Tibial artery (tissue), 4 donors: Measurements from ENCODE around the gene CYB561A3.

Source experiments
- DNase-seq, 2 donors: peaks; one replicate each; pipeline ENCODE4 v3.0.0-alpha.2; 2019
- H3K27ac ChIP-seq, 2 donors: fragments of 200-600 bp; sonication (generic) in 1 of 2; 1 replicate in 1 of 2; 2 replicates in 1 of 2; pipeline ENCODE4 v1.5.1; 2018 to 2019; ENCODE audit warnings: mild to moderate bottlenecking in 1 of 2
- H3K27me3 ChIP-seq, 2 donors: fragments of 200-600 bp; sonication (generic) in 1 of 2; one replicate each; pipeline versions ENCODE4 v1.5.1 to v1.6.0; 2016 to 2019
- H3K36me3 ChIP-seq, 3 donors: fragments of 200-600 bp; sonication (generic) in 2 of 3; one replicate each; pipeline ENCODE4 v1.5.1; 2016 to 2019; ENCODE audit warnings: mild to moderate bottlenecking in 2 of 3
- H3K4me1 ChIP-seq, 4 donors: fragments of 200-600 bp; sonication (generic) in 2 of 4; 1 replicate in 3 of 4; 2 replicates in 1 of 4; pipeline ENCODE4 v1.5.1; 2016 to 2019
- H3K4me3 ChIP-seq, 2 donors: fragments of 200-600 bp; sonication (generic) in 1 of 2; 1 replicate in 1 of 2; 2 replicates in 1 of 2; pipeline ENCODE4 v1.5.1; 2018 to 2019; ENCODE audit warnings: mild to moderate bottlenecking in 2 of 2
- H3K9me3 ChIP-seq, 3 donors: fragments of 200-600 bp; sonication (generic) in 1 of 3; one replicate each; pipeline ENCODE4 v1.5.1; 2016 to 2019
- CTCF ChIP-seq, 2 experiments: fragments of 200-600 bp in 1 of 2; fragments of 450-650 bp in 1 of 2; IDR thresholded peaks; one replicate each; pipeline ENCODE4 v1.5.1; 2017 to 2019; ENCODE audit warnings: antibody characterized with exemption in 2 of 2, mild to moderate bottlenecking in 1 of 2, moderate library complexity in 1 of 2
- intact Hi-C: fragments of 100-400 bp; cut with DNase I; formaldehyde crosslinking; loops from one replicate; pipeline ENCODE4 v1.15.0; 2023; ENCODE audit warnings: low total_unique reads

Gene CYB561A3

DNA sequence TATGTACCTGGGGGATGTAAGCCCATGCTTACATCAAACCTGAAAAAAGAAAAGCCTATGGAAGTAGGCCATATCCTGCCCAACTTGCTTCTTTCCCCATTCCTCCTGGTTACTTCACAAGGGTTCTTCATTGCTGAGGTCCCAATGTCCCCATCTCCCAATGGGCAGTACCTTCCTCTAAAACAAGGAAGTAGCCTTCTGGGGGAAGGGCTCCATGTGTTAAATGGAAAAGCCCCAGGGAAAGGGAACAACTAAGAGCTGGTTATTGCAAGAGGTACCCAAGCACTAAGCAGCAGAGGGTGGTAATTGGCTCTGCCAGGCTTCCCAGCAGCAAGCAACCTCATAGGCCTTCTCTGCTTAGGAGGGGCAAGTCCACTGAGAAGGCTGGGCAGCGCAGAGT lies 42.0 kb upstream of the CYB561A3 start:
- DNase-seq, result no peak
- Histone ChIP-seq H3K27me3 (no peaks in the 10 kb centered on the region), H3K36me3 (peaks cover 64 to 81% (median 65%) of the 10 kb centered on the region in 3 donors), H3K4me1 (no peaks in the 10 kb centered on the region), H3K27ac (no peak overlapping the region), H3K4me3 (no peak overlapping the region), H3K9me3 (no peaks in the 10 kb centered on the region)
- no peak for TF ChIP-seq CTCF (IDR thresholded peaks at IDR 0.05)
- intact Hi-C loops, result no loop called here

DNA sequence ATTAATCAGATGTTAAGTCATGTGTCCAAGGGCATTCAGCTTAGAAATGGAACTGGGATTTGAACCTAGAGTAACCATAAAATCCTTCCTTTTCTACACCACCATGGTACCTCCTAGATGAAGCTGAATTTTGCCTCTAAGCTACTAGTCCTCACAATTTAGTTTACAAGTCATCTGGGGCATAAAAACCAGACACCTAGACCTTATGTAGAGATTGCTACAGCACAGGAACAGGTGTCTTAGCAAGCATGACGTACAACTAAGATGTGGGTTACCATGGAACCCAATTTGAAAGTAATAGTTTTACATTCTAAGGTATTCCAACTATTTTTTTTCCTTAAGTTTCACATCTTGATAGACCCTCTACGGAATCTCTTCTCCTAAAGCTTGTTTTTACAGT lies 39.9 kb upstream of the CYB561A3 start:
- DNase-seq, result no peak
- peaks cover 57 to 79% (median 58%) of the 10 kb centered on the region in 3 donors for H3K36me3 ChIP-seq
- no peak for TF ChIP-seq CTCF (IDR thresholded peaks at IDR 0.05)

DNA sequence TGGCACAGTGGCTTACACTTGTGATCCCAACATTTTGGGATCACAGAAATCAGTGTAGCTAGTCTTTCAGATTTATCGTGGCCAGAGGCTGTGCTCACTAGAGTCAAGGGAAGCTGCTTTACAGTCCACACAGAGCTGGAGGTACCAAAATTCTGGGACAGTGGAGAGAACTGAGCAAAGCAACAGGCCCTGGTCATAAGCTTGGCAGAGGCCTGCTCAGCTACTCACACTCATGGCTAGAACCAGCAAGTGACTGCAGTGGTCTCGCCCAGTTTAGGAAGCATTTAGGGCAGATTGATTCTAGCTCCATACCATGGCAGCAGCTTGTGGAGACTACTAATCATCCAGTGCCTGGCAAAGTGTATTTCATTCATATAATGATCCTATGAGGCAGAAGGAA lies 39.5 kb upstream of the CYB561A3 start:
- no peak for DNase-seq
- peaks cover 54 to 79% (median 57%) of the 10 kb centered on the region in 3 donors for H3K36me3 ChIP-seq
- intact Hi-C loops, result no loop called here
- no peak for TF ChIP-seq CTCF (IDR thresholded peaks at IDR 0.05)
- no peaks in the 10 kb centered on the region for H3K9me3 ChIP-seq
- no peak overlapping the region for H3K4me3 ChIP-seq
- H3K4me1 ChIP-seq, result no peaks in the 10 kb centered on the region
- H3K27me3 ChIP-seq, result no peaks in the 10 kb centered on the region
- no peak overlapping the region for H3K27ac ChIP-seq

More for the DNA sequence above, 39.9 kb upstream of the CYB561A3 start:
- no peaks in the 10 kb centered on the region for H3K9me3 ChIP-seq
- no peaks in the 10 kb centered on the region for H3K4me1 ChIP-seq
- intact Hi-C loops, result no loop called here
- H3K27ac ChIP-seq, result no peak overlapping the region
- no peak overlapping the region for H3K4me3 ChIP-seq
- no peaks in the 10 kb centered on the region for H3K27me3 ChIP-seq

GRCh38 chr11:61392981-61393595 lies 31.4 kb upstream of the CYB561A3 start:
- H3K36me3 ChIP-seq, result peaks cover 9 to 36% (median 21%) of the 10 kb centered on the region in 3 donors
- no peak for DNase-seq
- peak overlapping the region; percentile 87 to 90 for H3K27ac ChIP-seq
- H3K9me3 ChIP-seq, result no peaks in the 10 kb centered on the region
- peaks cover 0 to 20% (median 14%) of the 10 kb centered on the region in 4 donors for H3K4me1 ChIP-seq
- no peaks in the 10 kb centered on the region for H3K27me3 ChIP-seq
- no peak for TF ChIP-seq CTCF (IDR thresholded peaks at IDR 0.05)
- intact Hi-C loops, result no loop called here
- H3K4me3 ChIP-seq, result peak overlapping the region; percentile 92

DNA sequence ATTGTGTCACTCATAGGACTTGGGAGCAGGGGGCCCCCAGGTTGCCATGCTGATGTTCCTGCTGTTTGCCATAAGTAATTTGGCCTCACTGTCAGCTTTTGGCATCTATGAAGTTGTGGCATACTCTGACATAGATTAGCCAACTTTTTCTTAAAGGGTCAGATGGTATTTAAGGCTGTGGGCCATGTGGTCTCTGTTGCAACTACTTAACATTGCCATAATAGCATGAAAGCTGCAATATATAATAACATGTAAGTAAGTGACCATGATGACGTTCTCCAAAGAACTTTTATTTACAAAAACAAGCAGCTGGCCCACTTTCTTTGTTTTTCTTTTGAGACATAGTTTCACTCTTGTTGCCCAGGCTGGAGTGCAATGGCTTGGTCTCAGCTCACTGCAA lies 28.5 kb upstream of the CYB561A3 start:
- H3K36me3 ChIP-seq, result peaks cover 0 to 8% (median 4%) of the 10 kb centered on the region in 3 donors
- no peaks in the 10 kb centered on the region for H3K9me3 ChIP-seq
- H3K4me3 ChIP-seq, result no peak overlapping the region
- H3K4me1 ChIP-seq, result peaks cover 0 to 26% (median 16%) of the 10 kb centered on the region in 4 donors
- H3K27me3 ChIP-seq, result no peaks in the 10 kb centered on the region
- TF ChIP-seq CTCF (IDR thresholded peaks at IDR 0.05), result no peak
- no peak overlapping the region for H3K27ac ChIP-seq
- intact Hi-C loops, result no loop called here
- no peak for DNase-seq
